GM19397 (cell line): ENCODE results near the gene ROR1.
A peak's percentile ranks its signal among the peaks of the same experiment; 100 is the strongest.

ENCODE experiments used
- ATAC-seq: cut with Tn5 transposase; IDR thresholded peaks from one replicate; pipeline ENCODE4 v1.9.1; 2021; ENCODE audit warnings: mild to moderate bottlenecking, moderate library complexity; ENCODE audit not compliant: unreplicated experiment

Gene ROR1

GRCh38 chr1:63773815-63774616, at the start of gene ROR1:
TSS of gene ROR1 (plus strand) at chr1:63774017.
- ATAC-seq = peak; percentile 80

- ATAC-seq = no peak
These were observed 49.4 kb upstream of the ROR1 start for GRCh38 chr1:63724375-63724899.

DNA sequence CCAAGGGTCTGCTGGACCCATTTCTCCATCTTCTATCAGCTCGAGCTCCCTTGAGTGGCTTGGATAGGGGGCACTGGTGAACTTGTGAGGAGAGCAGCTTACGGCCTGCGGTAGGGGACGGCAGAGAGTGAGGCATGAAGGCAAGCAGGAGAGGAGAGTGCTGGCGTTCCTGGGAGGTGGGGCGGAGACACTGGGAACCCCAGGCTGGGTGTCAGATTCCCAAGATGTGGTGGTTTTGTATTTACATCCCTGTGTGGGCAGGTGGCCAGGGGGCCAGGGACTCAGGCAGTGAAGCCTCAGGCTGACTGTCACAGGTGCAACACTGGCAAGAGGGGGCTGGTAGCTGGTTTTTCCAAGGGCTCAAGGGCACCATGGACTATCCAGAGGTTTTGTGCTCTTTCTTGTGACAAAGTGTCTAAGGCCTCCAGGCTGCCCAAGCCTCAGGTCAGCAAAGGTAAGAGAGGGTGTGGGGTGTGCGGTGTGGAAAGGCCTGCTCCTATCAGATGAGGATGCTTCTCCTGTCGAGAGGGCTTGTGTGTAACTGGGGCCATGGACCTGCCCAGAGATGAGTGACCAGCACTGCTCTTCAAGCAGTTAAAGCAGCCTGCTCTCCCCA, 45.1 kb upstream of the ROR1 start:
- ATAC-seq = no peak

DNA sequence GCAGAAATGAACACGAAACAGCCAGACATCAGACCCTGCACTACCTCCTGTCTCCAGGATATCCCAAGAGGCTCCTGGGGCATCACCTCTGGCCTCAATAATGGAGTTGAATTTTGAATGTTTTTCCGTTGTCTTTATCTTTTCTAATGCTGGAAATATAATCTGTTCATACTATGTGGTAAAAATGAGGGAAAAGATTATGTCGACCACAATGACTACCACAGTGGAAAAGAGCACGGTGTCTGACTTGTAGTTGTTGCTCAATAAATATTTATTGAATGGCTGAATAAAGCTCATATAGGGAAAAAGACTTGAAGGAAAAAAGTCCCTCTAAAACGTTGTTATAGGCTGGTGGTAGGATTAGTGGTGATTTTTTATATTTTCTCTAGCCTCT, 44.6 kb upstream of the ROR1 start:
- no peak for ATAC-seq

DNA sequence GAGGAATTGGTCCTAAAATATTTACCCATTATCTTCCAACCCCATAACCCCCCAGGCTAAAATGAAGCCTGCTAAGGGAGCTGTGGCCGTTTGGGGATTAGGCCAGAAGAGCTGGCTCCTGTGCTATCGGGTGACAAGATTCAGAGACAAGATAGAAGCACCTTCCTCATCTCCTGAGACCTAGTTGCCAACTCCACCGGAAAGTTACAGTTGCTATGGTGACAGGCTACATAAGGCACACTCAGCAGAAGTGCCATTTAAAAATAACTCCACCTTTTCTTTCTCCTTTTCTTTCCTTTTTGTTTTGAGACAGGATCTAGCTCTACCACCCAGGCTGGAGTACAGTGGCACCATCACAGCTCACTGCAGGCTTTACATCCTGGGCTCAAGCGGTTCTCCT, 43.6 kb upstream of the ROR1 start:
- ATAC-seq = no peak

- no peak for ATAC-seq
These were observed 42.4 kb upstream of the ROR1 start for GRCh38 chr1:63731117-63732043.

DNA sequence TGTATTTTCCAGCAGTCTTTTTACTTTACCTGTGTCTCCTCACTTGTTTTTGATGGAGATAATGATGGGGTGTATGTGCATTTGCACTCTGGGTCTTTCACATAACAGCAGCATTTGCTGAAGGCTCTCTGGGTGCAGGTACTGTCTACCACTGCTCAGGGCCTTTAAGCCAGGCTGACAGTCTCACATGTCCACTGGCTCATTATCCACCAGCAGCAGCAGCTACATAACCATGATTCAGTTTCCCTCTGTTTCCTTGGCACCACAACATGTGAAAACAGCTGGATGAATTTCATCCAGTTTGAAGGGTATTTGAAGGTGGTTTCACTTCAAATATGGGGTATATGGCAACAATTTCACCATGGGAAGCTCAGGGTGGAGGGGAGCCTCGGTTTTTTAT, 41.2 kb upstream of the ROR1 start:
- no peak for ATAC-seq

- no peak for ATAC-seq
These were observed 35.0 kb upstream of the ROR1 start for GRCh38 chr1:63738772-63739171.

DNA sequence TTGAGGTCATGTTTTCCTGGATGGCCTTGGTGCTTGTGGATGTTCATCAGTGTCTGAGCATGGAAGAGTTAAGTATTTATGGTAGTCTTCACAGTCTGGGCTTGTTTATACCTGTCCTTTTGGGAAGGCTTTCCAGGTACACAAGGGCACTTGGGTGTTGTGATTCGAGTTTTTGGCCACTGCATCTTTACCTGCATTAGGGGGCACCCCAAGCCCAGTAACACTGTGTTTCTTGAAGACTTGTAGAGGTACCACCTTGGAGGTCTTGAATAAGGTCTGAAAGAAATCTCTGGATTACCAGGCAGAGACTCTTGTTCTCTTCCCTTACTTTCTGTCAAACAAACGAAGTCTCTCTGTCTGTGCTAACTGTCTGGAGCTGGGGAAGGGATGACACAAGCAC, 34.4 kb upstream of the ROR1 start:
- ATAC-seq = no peak

- no peak for ATAC-seq
These were observed 33.4 kb upstream of the ROR1 start for GRCh38 chr1:63740432-63740831.

DNA sequence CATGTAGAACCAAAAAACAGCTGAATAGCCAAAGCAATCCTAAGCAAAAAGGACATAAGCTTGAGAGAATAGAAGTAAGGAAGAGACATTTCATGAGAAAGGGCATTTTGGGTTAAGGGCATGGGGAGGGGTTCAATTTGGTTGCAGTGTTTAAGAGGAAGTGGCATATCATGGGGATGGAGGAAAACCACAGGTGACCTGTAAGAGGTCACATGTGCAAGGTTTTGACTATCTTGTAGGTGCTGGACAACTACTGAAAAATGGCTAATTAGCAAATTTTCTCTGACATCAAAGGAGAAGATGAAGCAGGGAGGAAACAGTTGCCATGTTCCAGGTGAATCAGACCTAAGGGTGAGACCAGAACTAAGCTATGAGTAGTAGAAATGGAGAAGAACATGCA, 31.3 kb upstream of the ROR1 start:
- ATAC-seq = no peak

GRCh38 chr1:63743781-63744180, 30.0 kb upstream of the ROR1 start:
- ATAC-seq = no peak

GRCh38 chr1:63746129-63746864, 27.5 kb upstream of the ROR1 start:
- ATAC-seq = no peak

- ATAC-seq = no peak
These were observed 26.4 kb upstream of the ROR1 start for GRCh38 chr1:63747445-63747844.

DNA sequence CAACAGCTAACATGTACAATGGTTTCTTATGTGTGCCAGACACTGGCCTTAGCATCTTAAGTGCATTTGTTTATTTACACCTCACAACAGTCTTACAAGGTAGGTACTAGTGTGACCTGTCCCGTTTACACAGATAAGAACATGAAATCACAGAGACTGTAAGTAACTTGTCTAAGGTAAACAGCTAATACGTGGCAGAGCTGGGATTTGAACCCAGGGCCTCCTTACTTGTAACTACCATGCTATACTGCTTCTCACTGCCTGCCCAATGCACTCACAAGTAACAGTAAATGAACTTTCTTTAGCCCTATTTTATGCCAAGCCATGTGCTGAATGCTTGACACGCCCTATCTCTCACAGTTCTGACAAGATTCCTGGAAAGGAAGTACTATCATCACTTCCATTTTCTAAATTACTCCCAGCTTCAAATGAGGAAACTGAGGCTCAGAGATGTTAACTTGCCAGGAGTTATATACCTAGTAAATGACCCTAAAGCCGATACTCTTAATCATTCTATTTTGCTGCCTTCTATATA, 25.7 kb upstream of the ROR1 start:
- ATAC-seq = no peak

DNA sequence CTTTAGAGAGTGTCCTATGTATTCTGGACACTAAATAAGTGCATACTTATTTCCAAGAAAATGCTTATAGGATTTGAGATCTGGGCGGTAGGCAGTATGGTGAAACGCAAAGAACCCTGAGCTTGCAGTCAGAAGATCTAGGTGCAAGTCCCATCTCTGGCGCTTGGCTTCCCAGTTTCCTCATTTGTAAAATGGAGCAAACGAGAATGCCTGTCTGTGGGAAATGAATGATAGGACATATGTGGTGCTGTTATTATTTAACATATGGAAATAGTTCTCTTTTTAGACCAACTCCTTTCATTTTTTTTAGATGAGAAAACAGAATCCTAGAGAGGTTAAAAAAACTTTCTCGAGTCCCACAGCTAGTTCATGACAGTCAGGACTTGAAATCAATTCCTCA, 25.2 kb upstream of the ROR1 start:
- ATAC-seq = no peak

DNA sequence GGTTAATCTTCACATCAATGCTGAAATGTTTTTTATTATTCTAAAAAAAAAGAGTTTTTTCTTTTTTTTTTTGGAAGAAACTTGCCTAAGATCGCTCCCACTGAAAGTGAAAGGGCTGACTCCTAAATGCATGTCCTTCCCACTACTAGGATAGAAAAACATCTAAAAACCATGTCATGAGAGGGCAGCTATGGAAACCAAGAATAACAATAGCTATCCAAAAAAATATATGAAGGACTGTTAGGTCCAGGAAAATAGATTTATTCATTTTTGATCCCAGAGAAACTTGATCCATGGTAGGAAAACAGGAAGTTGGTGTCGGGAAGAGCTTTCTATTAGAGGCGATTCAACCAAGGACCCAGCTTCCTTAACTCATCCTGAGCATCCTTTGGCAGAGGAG, 23.1 kb upstream of the ROR1 start:
- ATAC-seq = no peak

- ATAC-seq = no peak
These were observed 21.6 kb upstream of the ROR1 start for GRCh38 chr1:63752176-63752575.

DNA sequence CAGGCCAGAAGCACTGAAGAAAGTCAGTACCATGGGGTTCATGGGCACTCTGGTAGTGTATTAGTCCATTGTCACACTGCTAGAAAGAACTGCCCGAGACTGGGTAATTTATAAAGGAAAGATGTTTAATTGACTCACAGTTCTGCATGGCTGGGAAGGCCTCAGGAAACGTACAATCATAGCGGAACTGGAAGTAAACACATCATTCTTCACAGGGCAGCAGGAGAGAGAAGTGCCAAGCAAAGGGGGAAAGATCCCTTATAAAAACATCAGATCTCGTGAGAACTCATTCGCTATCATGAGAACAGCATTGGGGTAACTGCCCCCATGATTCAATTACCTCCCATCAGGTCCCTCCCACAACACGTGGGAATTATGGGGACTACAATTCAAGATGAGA, 20.2 kb upstream of the ROR1 start:
- no peak for ATAC-seq

- ATAC-seq = no peak
These were observed 17.0 kb upstream of the ROR1 start for GRCh38 chr1:63756839-63757238.
